ENCODE data around the gene RETNLB. TPM values are rescaled to one million over a fixed set of nuclear protein-coding genes. Genes with fewer than 3 reads are reported as not detected.

The RETNLB gene
- polyA plus RNA-seq, 1 of the 3 experiments (the other 2 are of a cell fraction), result not detected

DNA sequence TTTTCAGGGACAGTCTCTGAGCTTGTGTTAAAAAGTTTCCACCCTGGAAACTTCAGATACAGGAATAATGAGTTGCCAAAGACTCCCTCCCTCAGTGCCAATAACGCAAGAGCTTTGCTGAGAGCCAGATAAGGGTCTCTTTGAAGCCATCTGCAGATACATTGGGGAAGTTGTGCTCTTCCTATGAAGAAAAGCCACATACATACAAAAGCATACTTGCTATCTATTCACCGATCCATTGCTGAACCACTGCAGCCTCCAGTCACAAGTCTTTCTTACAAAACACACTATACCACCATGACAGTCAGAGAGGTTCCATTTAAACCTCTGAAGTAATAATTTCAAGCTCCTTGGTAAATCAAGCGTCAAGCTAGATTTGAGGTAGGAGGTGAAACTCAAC is 10.0 kb upstream of the RETNLB start (continued):
- TF ChIP-seq, protein P1, sequence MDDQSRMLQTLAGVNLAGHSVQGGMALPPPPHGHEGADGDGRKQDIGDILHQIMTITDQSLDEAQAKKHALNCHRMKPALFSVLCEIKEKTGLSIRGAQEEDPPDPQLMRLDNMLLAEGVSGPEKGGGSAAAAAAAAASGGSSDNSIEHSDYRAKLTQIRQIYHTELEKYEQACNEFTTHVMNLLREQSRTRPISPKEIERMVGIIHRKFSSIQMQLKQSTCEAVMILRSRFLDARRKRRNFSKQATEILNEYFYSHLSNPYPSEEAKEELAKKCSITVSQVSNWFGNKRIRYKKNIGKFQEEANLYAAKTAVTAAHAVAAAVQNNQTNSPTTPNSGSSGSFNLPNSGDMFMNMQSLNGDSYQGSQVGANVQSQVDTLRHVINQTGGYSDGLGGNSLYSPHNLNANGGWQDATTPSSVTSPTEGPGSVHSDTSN (IDR thresholded peaks at IDR 0.05), result no peak
- TF ChIP-seq SMC3 (IDR thresholded peaks at IDR 0.05; ENCODE audit: low read depth, low read length), result no peak
- TF ChIP-seq SIN3A (IDR thresholded peaks at IDR 0.05; ENCODE audit: borderline replicate concordance, low read depth, low read length), result no peak

DNA sequence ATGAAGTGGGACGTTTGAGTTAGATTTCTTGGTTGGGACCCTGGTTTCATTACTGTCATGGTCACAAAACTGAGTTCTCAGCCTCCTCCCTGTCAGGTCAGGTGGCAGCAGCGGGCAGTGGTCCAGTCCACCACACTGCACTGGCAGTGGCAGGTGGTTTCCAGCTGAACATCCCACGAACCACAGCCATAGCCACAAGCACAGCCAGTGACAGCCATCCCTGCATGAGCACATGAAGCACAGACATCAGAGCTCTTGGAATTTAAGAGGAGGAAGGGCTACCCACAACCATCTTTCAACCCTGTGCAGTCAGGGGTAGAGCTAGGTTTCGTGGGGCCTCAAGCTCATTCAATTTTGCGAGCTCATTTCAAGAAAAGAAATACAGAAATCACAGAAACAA is 1.5 kb downstream of the RETNLB start:
- H2AFZ ChIP-seq (ENCODE audit: low read depth), result no peak overlapping the region
- POLR2A ChIA-PET, result no interaction called here

More for the DNA sequence above, 1.5 kb downstream of the RETNLB start:
- H3K9ac ChIP-seq, result no peak overlapping the region
- TF ChIP-seq SIN3A (IDR thresholded peaks at IDR 0.05; ENCODE audit: borderline replicate concordance, low read depth, low read length) (no peak), JUND (IDR thresholded peaks at IDR 0.05) (no peak), ELF1 (IDR thresholded peaks at IDR 0.05) (no peak), GABPA (IDR thresholded peaks at IDR 0.05; ENCODE audit: low read depth) (no peak), MEF2A (IDR thresholded peaks at IDR 0.05; ENCODE audit: borderline replicate concordance, low read depth) (no peak), RAD21 (IDR thresholded peaks at IDR 0.05; ENCODE audit: low read length) (no peak), RCOR1 (IDR thresholded peaks at IDR 0.05; ENCODE audit: low read length) (no peak), EZH2phosphoT487 (IDR thresholded peaks at IDR 0.05; ENCODE audit: borderline replicate concordance, low read depth) (no peak)
- TF ChIP-seq, protein P2, sequence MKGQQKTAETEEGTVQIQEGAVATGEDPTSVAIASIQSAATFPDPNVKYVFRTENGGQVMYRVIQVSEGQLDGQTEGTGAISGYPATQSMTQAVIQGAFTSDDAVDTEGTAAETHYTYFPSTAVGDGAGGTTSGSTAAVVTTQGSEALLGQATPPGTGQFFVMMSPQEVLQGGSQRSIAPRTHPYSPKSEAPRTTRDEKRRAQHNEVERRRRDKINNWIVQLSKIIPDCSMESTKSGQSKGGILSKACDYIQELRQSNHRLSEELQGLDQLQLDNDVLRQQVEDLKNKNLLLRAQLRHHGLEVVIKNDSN (IDR thresholded peaks at IDR 0.05; ENCODE audit: borderline replicate concordance, low read depth), result no peak
- TF ChIP-seq, protein P3, sequence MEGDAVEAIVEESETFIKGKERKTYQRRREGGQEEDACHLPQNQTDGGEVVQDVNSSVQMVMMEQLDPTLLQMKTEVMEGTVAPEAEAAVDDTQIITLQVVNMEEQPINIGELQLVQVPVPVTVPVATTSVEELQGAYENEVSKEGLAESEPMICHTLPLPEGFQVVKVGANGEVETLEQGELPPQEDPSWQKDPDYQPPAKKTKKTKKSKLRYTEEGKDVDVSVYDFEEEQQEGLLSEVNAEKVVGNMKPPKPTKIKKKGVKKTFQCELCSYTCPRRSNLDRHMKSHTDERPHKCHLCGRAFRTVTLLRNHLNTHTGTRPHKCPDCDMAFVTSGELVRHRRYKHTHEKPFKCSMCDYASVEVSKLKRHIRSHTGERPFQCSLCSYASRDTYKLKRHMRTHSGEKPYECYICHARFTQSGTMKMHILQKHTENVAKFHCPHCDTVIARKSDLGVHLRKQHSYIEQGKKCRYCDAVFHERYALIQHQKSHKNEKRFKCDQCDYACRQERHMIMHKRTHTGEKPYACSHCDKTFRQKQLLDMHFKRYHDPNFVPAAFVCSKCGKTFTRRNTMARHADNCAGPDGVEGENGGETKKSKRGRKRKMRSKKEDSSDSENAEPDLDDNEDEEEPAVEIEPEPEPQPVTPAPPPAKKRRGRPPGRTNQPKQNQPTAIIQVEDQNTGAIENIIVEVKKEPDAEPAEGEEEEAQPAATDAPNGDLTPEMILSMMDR (IDR thresholded peaks at IDR 0.05), result no peak
- TF ChIP-seq, protein P1 (IDR thresholded peaks at IDR 0.05), result no peak
- CTCF ChIA-PET, result no interaction called here
- no peak for DNase-seq
- H3K4me2 ChIP-seq, result no peak overlapping the region
- H3K9me3 ChIP-seq, result no peaks in the 10 kb centered on the region
- no peaks in the 10 kb centered on the region for H4K20me1 ChIP-seq (ENCODE audit: insufficient read depth)
- H3K36me3 ChIP-seq (replicated peaks in 1 of 2; ENCODE audit: control insufficient read depth in 1 of 2, insufficient read depth in 2 of 2, low read length in 1 of 2), result no peaks in the 10 kb centered on the region
- WGBS (ENCODE audit: low lambda C conversion rate), result 1% methylated on average over 5 of the region's 5 CpGs
- H3F3A ChIP-seq (replicated peaks; ENCODE audit: insufficient read depth), result no peaks in the 10 kb centered on the region
- no peak overlapping the region for H3K27ac ChIP-seq (ENCODE audit: low read depth in 2 of 2, low read length in 1 of 2)
- H3K9me2 ChIP-seq, result no peaks in the 10 kb centered on the region
- no peaks in the 10 kb centered on the region; the same call in 1 of the 2 replicates for H3K27me3 ChIP-seq (ENCODE audit: insufficient read depth)
- H3K4me1 ChIP-seq (ENCODE audit: control insufficient read depth in 1 of 2, insufficient read depth in 2 of 2, low read depth in 1 of 2, low read length in 1 of 2), result no peaks in the 10 kb centered on the region
- no peak overlapping the region for H3K4me3 ChIP-seq (ENCODE audit: low read depth in 2 of 2, low read length in 1 of 2)
- no peaks in the 10 kb centered on the region for H3K79me2 ChIP-seq (ENCODE audit: insufficient read depth)
